ENCODE results near the gene PCNX3.

PCNX3 gene

GRCh38 chr11:65576867-65577755, 38.5 kb upstream of the PCNX3 start:
- H3K36me3 Mint-ChIP-seq (ENCODE audit: low read depth), result peaks cover 33% of the 10 kb centered on the region
- H3K9me3 Mint-ChIP-seq, result no peaks in the 10 kb centered on the region
- peaks cover 45% of the 10 kb centered on the region for H3K4me1 Mint-ChIP-seq (ENCODE audit: low read depth)
- peak overlapping the region; percentile 90 for H3K4me3 Mint-ChIP-seq
- peak overlapping the region; percentile 84 for H3K27ac Mint-ChIP-seq
- H3K27me3 Mint-ChIP-seq, result no peaks in the 10 kb centered on the region

GRCh38 chr11:65577756-65578109, 37.8 kb upstream of the PCNX3 start:
- Mint-ChIP-seq H3K4me1 (ENCODE audit: low read depth) (peaks cover 42% of the 10 kb centered on the region), H3K27ac (no peak overlapping the region), H3K36me3 (ENCODE audit: low read depth) (peaks cover 32% of the 10 kb centered on the region), H3K27me3 (no peaks in the 10 kb centered on the region), H3K9me3 (no peaks in the 10 kb centered on the region), H3K4me3 (peak overlapping the region; percentile 90)

- peak overlapping the region; percentile 90 for H3K4me3 Mint-ChIP-seq
- H3K27ac Mint-ChIP-seq, result peak overlapping the region; percentile 67
- peaks cover 32% of the 10 kb centered on the region for H3K36me3 Mint-ChIP-seq (ENCODE audit: low read depth)
- no peaks in the 10 kb centered on the region for H3K9me3 Mint-ChIP-seq
- no peaks in the 10 kb centered on the region for H3K27me3 Mint-ChIP-seq
- H3K4me1 Mint-ChIP-seq (ENCODE audit: low read depth), result peaks cover 40% of the 10 kb centered on the region
Observed at GRCh38 chr11:65578134-65578533, 37.4 kb upstream of the PCNX3 start.

- peak overlapping the region; percentile 90 for H3K4me3 Mint-ChIP-seq
- peaks cover 29% of the 10 kb centered on the region for H3K36me3 Mint-ChIP-seq (ENCODE audit: low read depth)
- peaks cover 34% of the 10 kb centered on the region for H3K4me1 Mint-ChIP-seq (ENCODE audit: low read depth)
- no peaks in the 10 kb centered on the region for H3K27me3 Mint-ChIP-seq
- H3K9me3 Mint-ChIP-seq, result no peaks in the 10 kb centered on the region
- H3K27ac Mint-ChIP-seq, result peak overlapping the region; percentile 67
Observed at GRCh38 chr11:65578667-65579066, 36.9 kb upstream of the PCNX3 start.

- H3K4me1 Mint-ChIP-seq (ENCODE audit: low read depth), result peaks cover 33% of the 10 kb centered on the region
- peaks cover 29% of the 10 kb centered on the region for H3K36me3 Mint-ChIP-seq (ENCODE audit: low read depth)
- H3K4me3 Mint-ChIP-seq, result no peak overlapping the region
- no peak overlapping the region for H3K27ac Mint-ChIP-seq
- no peaks in the 10 kb centered on the region for H3K27me3 Mint-ChIP-seq
- H3K9me3 Mint-ChIP-seq, result no peaks in the 10 kb centered on the region
Observed at GRCh38 chr11:65579291-65579690, 36.3 kb upstream of the PCNX3 start.

GRCh38 chr11:65580031-65580692, 35.4 kb upstream of the PCNX3 start:
- peaks cover 27% of the 10 kb centered on the region for H3K4me1 Mint-ChIP-seq (ENCODE audit: low read depth)
- no peak overlapping the region for H3K4me3 Mint-ChIP-seq

GRCh38 chr11:65580756-65581155, 34.8 kb upstream of the PCNX3 start:
- H3K36me3 Mint-ChIP-seq (ENCODE audit: low read depth), result peaks cover 32% of the 10 kb centered on the region
- no peak overlapping the region for H3K27ac Mint-ChIP-seq
- H3K4me3 Mint-ChIP-seq, result no peak overlapping the region
- no peaks in the 10 kb centered on the region for H3K27me3 Mint-ChIP-seq
- H3K4me1 Mint-ChIP-seq (ENCODE audit: low read depth), result peaks cover 22% of the 10 kb centered on the region
- H3K9me3 Mint-ChIP-seq, result no peaks in the 10 kb centered on the region

More at GRCh38 chr11:65580031-65580692, 35.4 kb upstream of the PCNX3 start:
- Mint-ChIP-seq H3K27ac (no peak overlapping the region), H3K27me3 (no peaks in the 10 kb centered on the region), H3K36me3 (ENCODE audit: low read depth) (peaks cover 32% of the 10 kb centered on the region), H3K9me3 (no peaks in the 10 kb centered on the region)

- Mint-ChIP-seq H3K27ac (no peak overlapping the region), H3K9me3 (no peaks in the 10 kb centered on the region), H3K4me3 (no peak overlapping the region), H3K36me3 (ENCODE audit: low read depth) (peaks cover 40% of the 10 kb centered on the region), H3K27me3 (no peaks in the 10 kb centered on the region), H3K4me1 (ENCODE audit: low read depth) (peaks cover 27% of the 10 kb centered on the region)
Observed at GRCh38 chr11:65581928-65582327, 33.6 kb upstream of the PCNX3 start.

- Mint-ChIP-seq H3K27me3 (no peaks in the 10 kb centered on the region), H3K36me3 (ENCODE audit: low read depth) (peaks cover 39% of the 10 kb centered on the region)
Observed at GRCh38 chr11:65583589-65583988, 32.0 kb upstream of the PCNX3 start.

GRCh38 chr11:65584106-65584505, 31.5 kb upstream of the PCNX3 start:
- H3K4me1 Mint-ChIP-seq (ENCODE audit: low read depth), result peaks cover 36% of the 10 kb centered on the region
- peaks cover 37% of the 10 kb centered on the region for H3K36me3 Mint-ChIP-seq (ENCODE audit: low read depth)
- H3K4me3 Mint-ChIP-seq, result no peak overlapping the region
- no peaks in the 10 kb centered on the region for H3K27me3 Mint-ChIP-seq
- no peak overlapping the region for H3K27ac Mint-ChIP-seq
- no peaks in the 10 kb centered on the region for H3K9me3 Mint-ChIP-seq

More at GRCh38 chr11:65583589-65583988, 32.0 kb upstream of the PCNX3 start:
- Mint-ChIP-seq H3K9me3 (no peaks in the 10 kb centered on the region), H3K27ac (peak overlapping the region; percentile 5), H3K4me3 (no peak overlapping the region), H3K4me1 (ENCODE audit: low read depth) (peaks cover 33% of the 10 kb centered on the region)

- Mint-ChIP-seq H3K4me1 (ENCODE audit: low read depth) (peaks cover 41% of the 10 kb centered on the region), H3K9me3 (no peaks in the 10 kb centered on the region), H3K27me3 (no peaks in the 10 kb centered on the region), H3K27ac (no peak overlapping the region), H3K4me3 (no peak overlapping the region), H3K36me3 (ENCODE audit: low read depth) (peaks cover 33% of the 10 kb centered on the region)
Observed at GRCh38 chr11:65584723-65585171, 30.8 kb upstream of the PCNX3 start.

GRCh38 chr11:65585396-65586246, 30.0 kb upstream of the PCNX3 start:
- H3K4me1 Mint-ChIP-seq (ENCODE audit: low read depth), result peaks cover 48% of the 10 kb centered on the region

GRCh38 chr11:65586247-65586630, 29.3 kb upstream of the PCNX3 start:
- Mint-ChIP-seq H3K4me1 (ENCODE audit: low read depth) (peaks cover 49% of the 10 kb centered on the region), H3K27me3 (no peaks in the 10 kb centered on the region), H3K36me3 (ENCODE audit: low read depth) (peaks cover 29% of the 10 kb centered on the region), H3K4me3 (no peak overlapping the region), H3K9me3 (no peaks in the 10 kb centered on the region), H3K27ac (peak overlapping the region; percentile 41)

More at GRCh38 chr11:65585396-65586246, 30.0 kb upstream of the PCNX3 start:
- Mint-ChIP-seq H3K9me3 (no peaks in the 10 kb centered on the region), H3K27me3 (no peaks in the 10 kb centered on the region), H3K4me3 (no peak overlapping the region), H3K36me3 (ENCODE audit: low read depth) (peaks cover 31% of the 10 kb centered on the region), H3K27ac (peak overlapping the region; percentile 41)

GRCh38 chr11:65586676-65587075, 28.9 kb upstream of the PCNX3 start:
- H3K9me3 Mint-ChIP-seq, result no peaks in the 10 kb centered on the region
- peaks cover 27% of the 10 kb centered on the region for H3K36me3 Mint-ChIP-seq (ENCODE audit: low read depth)
- no peaks in the 10 kb centered on the region for H3K27me3 Mint-ChIP-seq
- H3K27ac Mint-ChIP-seq, result peak overlapping the region; percentile 41
- H3K4me3 Mint-ChIP-seq, result no peak overlapping the region
- peaks cover 49% of the 10 kb centered on the region for H3K4me1 Mint-ChIP-seq (ENCODE audit: low read depth)
